GM18858 (cell line): ENCODE results near the gene PHF1.

ENCODE experiments used
- ATAC-seq: cut with Tn5 transposase; IDR thresholded peaks from one replicate; pipeline ENCODE4 v1.9.1; 2021; ENCODE audit not compliant: unreplicated experiment

Gene PHF1

GRCh38 chr6:33430991-33431879 lies 20.4 kb downstream of the PHF1 start:
- ATAC-seq: no peak

- no peak for ATAC-seq
These were observed 21.2 kb downstream of the PHF1 start for GRCh38 chr6:33431880-33432541.

GRCh38 chr6:33432546-33432945 lies 21.7 kb downstream of the PHF1 start:
- no peak for ATAC-seq

DNA sequence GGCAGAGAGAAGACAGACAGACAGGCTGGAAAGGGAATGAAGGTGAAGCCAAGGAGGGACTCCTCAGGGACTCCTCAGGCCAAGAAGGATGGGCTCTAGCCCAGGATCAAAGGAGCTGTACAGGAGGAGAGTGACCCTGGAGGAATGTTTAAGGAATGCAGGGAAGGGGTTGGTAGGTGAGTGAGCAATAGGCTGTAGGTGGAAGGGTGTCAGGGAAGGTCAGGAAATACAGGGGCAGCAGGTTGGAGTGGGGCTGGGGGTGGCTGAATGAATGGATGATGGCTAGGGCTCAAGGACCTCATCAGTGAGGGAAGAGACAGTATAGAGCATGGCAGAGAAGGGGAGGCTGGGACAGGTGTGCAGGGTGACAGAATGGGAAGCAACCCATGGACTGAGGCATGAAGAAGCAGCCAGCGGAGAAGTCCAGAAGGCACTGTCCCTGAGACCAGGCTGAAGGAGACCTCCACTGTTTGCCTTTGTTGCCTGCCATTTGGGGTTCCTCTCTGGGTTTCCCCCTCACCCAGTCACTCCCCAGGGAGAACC lies 22.3 kb downstream of the PHF1 start:
- ATAC-seq: no peak

GRCh38 chr6:33433544-33434191 lies 22.9 kb downstream of the PHF1 start:
- ATAC-seq: no peak

DNA sequence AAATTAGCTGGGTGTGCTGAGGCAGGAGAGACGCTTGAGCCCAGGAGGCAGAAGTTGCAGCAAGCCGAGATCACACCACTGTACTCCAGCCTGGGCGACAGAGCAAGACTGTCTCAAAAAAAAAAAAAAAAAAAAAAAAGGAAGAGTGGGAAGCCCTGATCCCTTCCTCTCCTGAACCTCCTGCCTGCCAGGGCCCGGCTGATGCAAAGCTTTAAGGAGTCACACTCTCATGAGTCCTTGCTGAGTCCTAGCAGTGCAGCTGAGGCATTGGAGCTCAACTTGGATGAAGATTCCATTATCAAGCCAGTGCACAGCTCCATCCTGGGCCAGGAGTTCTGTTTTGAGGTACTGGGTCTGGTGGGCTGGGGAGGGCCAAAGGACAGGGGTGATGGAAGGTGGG lies 24.1 kb downstream of the PHF1 start:
- ATAC-seq: no peak

DNA sequence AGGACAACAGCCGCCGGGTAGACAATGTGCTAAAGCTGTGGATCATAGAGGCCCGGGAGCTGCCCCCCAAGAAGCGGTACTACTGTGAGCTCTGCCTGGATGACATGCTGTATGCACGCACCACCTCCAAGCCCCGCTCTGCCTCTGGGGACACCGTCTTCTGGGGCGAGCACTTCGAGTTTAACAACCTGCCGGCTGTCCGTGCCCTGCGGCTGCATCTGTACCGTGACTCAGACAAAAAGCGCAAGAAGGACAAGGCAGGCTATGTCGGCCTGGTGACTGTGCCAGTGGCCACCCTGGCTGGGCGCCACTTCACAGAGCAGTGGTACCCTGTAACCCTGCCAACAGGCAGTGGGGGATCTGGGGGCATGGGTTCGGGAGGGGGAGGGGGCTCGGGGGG lies 26.9 kb downstream of the PHF1 start:
- ATAC-seq: no peak

GRCh38 chr6:33438978-33439594 lies 28.3 kb downstream of the PHF1 start:
- no peak for ATAC-seq

DNA sequence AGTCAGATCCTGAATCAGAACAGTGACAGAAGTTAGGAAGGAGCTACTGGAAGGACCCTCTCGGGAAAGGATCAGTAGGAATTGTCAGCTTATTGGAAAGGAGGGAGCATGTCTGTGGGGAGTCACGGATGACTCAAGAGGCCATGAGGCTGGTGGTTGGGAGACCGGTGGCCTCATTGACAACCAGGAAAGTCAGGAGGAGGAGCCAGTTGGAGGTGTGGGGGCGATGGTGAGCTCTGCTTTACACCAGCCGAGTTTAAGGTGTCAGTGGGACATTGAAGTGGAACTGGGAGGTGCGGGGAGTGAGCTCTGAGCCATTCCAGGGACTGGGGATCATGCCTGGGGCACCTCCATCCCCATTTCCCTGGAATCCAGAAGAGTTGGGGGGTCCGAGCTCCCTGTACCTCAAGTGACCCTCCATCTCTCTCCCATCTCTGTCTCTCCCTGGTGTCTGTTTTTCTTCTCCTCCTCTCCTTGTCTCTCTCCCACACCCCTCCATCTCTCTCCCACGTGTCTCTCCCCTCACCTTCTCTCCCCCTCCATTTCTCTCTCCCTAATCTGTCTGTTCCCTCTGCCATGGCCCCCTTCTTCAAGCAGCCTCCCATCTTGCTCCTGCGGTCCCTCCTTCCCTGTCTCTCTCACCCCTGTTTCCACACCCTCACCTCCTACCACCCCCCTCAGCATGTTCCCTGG lies 29.3 kb downstream of the PHF1 start:
- ATAC-seq: no peak

- ATAC-seq: no peak
These were observed 30.0 kb downstream of the PHF1 start for GRCh38 chr6:33440649-33441309.

GRCh38 chr6:33441457-33441856 lies 30.6 kb downstream of the PHF1 start:
- no peak for ATAC-seq

DNA sequence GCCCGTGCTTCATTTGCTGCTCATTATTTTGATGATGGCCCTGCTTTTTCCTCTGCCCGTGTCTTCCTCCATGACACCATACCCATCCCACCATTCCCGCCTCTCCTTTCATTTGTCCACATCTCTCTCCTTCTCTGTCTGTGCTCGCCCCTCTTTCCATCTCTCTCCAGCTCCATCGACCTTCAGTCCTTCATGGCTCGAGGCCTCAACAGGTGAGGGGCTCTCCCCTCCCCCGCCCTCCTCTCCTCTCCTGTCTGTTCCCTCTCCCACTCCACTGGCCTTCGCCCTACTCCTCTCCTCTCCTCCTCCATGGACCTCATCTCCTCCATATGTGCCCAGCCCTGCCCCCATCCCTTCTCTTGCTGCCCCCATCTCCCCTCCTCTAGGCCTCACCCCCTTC lies 31.5 kb downstream of the PHF1 start:
- ATAC-seq: no peak

DNA sequence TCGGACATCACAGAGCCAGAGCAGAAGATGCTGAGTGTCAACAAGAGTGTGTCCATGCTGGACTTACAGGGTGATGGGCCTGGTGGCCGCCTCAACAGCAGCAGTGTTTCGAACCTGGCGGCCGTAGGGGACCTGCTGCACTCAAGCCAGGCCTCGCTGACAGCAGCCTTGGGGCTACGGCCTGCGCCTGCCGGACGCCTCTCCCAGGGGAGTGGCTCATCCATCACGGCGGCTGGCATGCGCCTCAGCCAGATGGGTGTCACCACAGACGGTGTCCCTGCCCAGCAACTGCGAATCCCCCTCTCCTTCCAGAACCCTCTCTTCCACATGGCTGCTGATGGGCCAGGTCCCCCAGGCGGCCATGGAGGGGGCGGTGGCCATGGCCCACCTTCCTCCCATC lies 32.2 kb downstream of the PHF1 start:
- no peak for ATAC-seq

GRCh38 chr6:33443619-33444504 lies 33.0 kb downstream of the PHF1 start:
- ATAC-seq: no peak

DNA sequence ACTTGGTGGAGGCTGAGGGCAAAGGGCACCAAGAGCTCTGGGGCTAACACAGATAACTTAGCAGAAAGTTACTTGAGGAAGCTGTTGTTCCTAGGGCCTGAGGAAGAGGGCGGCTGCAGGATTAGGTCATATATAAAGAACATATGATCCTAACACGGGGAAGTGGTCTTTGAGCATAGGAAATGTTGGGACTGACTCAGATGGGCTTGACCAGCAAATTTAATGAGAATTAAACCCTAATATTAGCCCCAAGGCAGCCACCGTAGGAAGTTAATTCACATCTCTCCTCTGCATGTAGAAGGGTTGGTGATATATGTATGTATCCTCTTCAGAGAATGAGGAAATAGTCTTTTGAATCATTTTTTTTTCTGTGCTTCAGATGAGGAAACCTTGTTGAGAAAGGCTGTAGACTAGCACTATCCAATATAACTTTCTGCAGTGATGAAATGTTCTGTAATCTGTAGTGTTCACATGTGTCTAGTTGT lies 34.3 kb downstream of the PHF1 start:
- ATAC-seq: no peak

GRCh38 chr6:33446356-33446755 lies 35.5 kb downstream of the PHF1 start:
- ATAC-seq: no peak

DNA sequence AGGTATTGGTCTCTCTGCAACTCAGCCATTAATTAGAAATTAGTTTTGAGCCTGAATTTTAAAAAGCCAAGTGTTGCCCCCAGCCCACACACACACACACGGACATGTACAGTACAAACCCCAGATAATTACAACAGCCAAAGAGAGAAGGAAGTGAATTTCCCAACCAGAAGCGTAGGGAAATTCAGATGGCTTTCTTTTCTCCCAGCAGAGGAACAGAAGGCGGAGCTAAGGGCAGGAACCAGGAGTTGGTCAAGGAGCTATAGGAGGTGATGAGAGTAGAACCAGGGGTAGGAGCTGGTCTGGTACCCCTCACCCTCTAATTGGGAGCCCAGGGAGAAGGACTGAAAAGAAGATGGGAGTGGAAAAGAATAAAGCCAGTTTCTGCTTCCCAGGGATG lies 39.6 kb downstream of the PHF1 start:
- no peak for ATAC-seq

- ATAC-seq: no peak
These were observed 40.8 kb downstream of the PHF1 start for GRCh38 chr6:33451606-33452005.

DNA sequence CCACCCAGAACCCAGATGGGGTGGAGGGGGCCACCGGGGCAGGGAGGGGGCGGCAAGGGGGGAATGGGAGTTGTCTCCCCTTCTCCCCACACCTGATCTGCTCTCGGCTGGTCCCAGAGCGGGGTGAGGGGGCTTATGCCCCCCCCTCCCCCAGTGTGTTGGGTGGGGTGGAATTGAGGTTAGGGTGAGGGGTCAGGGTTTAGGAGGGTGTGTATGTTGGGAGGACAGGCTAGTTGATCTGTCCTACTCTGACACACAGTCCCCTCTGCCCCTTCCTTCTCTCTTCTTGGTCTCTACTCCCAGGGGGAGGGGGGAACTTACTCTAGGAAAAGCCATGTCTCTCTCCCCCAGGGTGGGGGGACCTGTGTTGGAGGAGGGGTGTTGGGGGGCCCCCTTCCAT lies 41.7 kb downstream of the PHF1 start:
- ATAC-seq: no peak
